Gastroesophageal sphincter (tissue), 4 donors: ENCODE measurements around the gene TRPV3. TPM values are rescaled to one million over a fixed set of nuclear protein-coding genes. Genes with fewer than 3 reads are reported as not detected.

ENCODE experiments used
- ATAC-seq: fragments of 150-250 bp; one replicate; pipeline ENCODE4 v1.9.1; 2016; ENCODE audit warnings: mild to moderate bottlenecking, moderate library complexity
- H3K27ac ChIP-seq, 4 donors: fragments of 200-600 bp; sonication (generic) in 3 of 4; 1 replicate in 3 of 4; 2 replicates in 1 of 4; pipeline ENCODE4 v1.5.1; 2016 to 2019
- H3K27me3 ChIP-seq: fragments of 200-600 bp; sonication (generic); one replicate; pipeline ENCODE4 v1.5.1; 2019
- H3K36me3 ChIP-seq, 2 donors: fragments of 200-600 bp; sonication (generic); one replicate each; pipeline ENCODE4 v1.5.1; 2019; ENCODE audit warnings: control low read depth in 1 of 2
- H3K4me1 ChIP-seq, 3 donors: fragments of 200-600 bp; sonication (generic); 1 replicate in 2 of 3; 2 replicates in 1 of 3; pipeline ENCODE4 v1.5.1; 2016 to 2019; ENCODE audit warnings: control low read depth in 2 of 3
- H3K4me3 ChIP-seq, 2 donors: fragments of 200-600 bp; sonication (generic); one replicate each; pipeline ENCODE4 v1.5.1; 2019; ENCODE audit warnings: mild to moderate bottlenecking in 1 of 2, moderate library complexity in 1 of 2
- H3K9me3 ChIP-seq, 3 donors: fragments of 200-600 bp; sonication (generic); one replicate each; pipeline ENCODE4 v1.5.1; 2017 to 2019; ENCODE audit warnings: control low read depth in 2 of 3
- CTCF ChIP-seq, 4 experiments: fragments of 200-600 bp in 2 of 4; fragments of 450-650 bp in 2 of 4; sonication (generic) in 1 of 4; IDR thresholded peaks; one replicate each; pipeline ENCODE4 v1.5.1; 2017 to 2019; ENCODE audit warnings: antibody characterized with exemption in 4 of 4, mild to moderate bottlenecking in 2 of 4, moderate library complexity in 2 of 4
- EP300 ChIP-seq: sonication (generic); formaldehyde crosslinking; IDR thresholded peaks from one replicate; pipeline ENCODE4 v1.6.1; 2017; ENCODE audit warnings: antibody characterized with exemption, mild to moderate bottlenecking
- POLR2A ChIP-seq, 2 donors: fragments of 450-650 bp; IDR thresholded peaks; one replicate each; pipeline ENCODE4 v1.6.1; 2017; ENCODE audit warnings: antibody characterized with exemption in 2 of 2, mild to moderate bottlenecking in 2 of 2, moderate library complexity in 1 of 2
- POLR2AphosphoS5 ChIP-seq: sonication (generic); formaldehyde crosslinking; IDR thresholded peaks from one replicate; pipeline ENCODE4 v1.6.1; 2017; ENCODE audit warnings: antibody characterized with exemption
- WGBS, 2 donors: methylation state at CpG; one replicate each; pipeline ENCODE4 v1.1.5; 2018; ENCODE audit warnings: low coverage in 1 of 2; 5-methylcytosine and 5-hydroxymethylcytosine counted together
- total RNA-seq, 4 donors: library from RNA; depleted of rRNA; stranded (reverse); fragments of >200 nt; gene quantifications; one replicate each; pipeline ENCODE4 v1.1.0, GENCODE V29; 2016

The TRPV3 gene
- total RNA-seq, 4 donors from 2014 or later, result 0.31 to 0.82 (median 0.70) TPM

- Histone ChIP-seq H3K4me3 (no peak overlapping the region), H3K27me3 (peaks cover 11% of the 10 kb centered on the region), H3K9me3 (no peaks in the 10 kb centered on the region), H3K27ac (no peak overlapping the region), H3K36me3 (no peaks in the 10 kb centered on the region), H3K4me1 (no peaks in the 10 kb centered on the region)
- 24% methylated on average over 3 of the region's 3 CpGs; no CpG with 5 or more reads in 1 of the 2 donors for WGBS, 2 donors
- TF ChIP-seq POLR2A (IDR thresholded peaks at IDR 0.05) (no peak), EP300 (no peak), POLR2AphosphoS5 (no peak), CTCF (IDR thresholded peaks at IDR 0.05) (no peak)
- ATAC-seq, result no peak
Observed at GRCh38 chr17:3482852-3483251, 74.8 kb downstream of the TRPV3 start.

GRCh38 chr17:3479988-3480387 is 77.6 kb downstream of the TRPV3 start:
- Histone ChIP-seq H3K4me1 (peaks cover 0 to under 1% (median 0%) of the 10 kb centered on the region in 3 donors), H3K4me3 (no peak overlapping the region), H3K36me3 (no peaks in the 10 kb centered on the region), H3K9me3 (no peaks in the 10 kb centered on the region), H3K27ac (no peak overlapping the region), H3K27me3 (peaks cover 7% of the 10 kb centered on the region)
- 67% methylated on average over 3 of the region's 3 CpGs for WGBS, 2 donors
- no peak for ATAC-seq
- no peak for TF ChIP-seq EP300
- no peak for TF ChIP-seq POLR2A (IDR thresholded peaks at IDR 0.05)
- TF ChIP-seq POLR2AphosphoS5, result no peak
- TF ChIP-seq CTCF (IDR thresholded peaks at IDR 0.05), result no peak

- H3K4me1 ChIP-seq, result peaks cover 0 to 13% (median 0%) of the 10 kb centered on the region in 3 donors
- H3K9me3 ChIP-seq, result no peaks in the 10 kb centered on the region
- WGBS, 2 donors, result 44 to 50% methylated on average over 7 of the region's 7 CpGs
- ATAC-seq, result peak; percentile 45
- H3K36me3 ChIP-seq, result no peaks in the 10 kb centered on the region
- H3K27ac ChIP-seq, result peak within 1 kb of the TSS in 3 of 4 donors; percentile 53 to 71 (median 70)
- TF ChIP-seq POLR2A (IDR thresholded peaks at IDR 0.05) (no peak), POLR2AphosphoS5 (no peak)
- peak within 1 kb of the TSS; percentile 41 to 44 for H3K4me3 ChIP-seq
- peaks cover 7% of the 10 kb centered on the region for H3K27me3 ChIP-seq
Observed at GRCh38 chr17:3475812-3476610, 81.6 kb downstream of the TRPV3 start, which contains the start of gene ASPA. Gene ASPA (plus strand): TSS chr17:3475997. CDS start chr17:3476160, 163 bp downstream.

- peak overlapping the region in 3 of 4 donors; percentile 53 to 70 (median 57) for H3K27ac ChIP-seq
- ATAC-seq, result peak; percentile 62
- TF ChIP-seq POLR2AphosphoS5, result no peak
- TF ChIP-seq EP300, result no peak
- no peak for TF ChIP-seq CTCF (IDR thresholded peaks at IDR 0.05)
- H3K4me1 ChIP-seq, result peaks cover 0 to 13% (median 0%) of the 10 kb centered on the region in 3 donors
- H3K36me3 ChIP-seq, result no peaks in the 10 kb centered on the region
- H3K9me3 ChIP-seq, result no peaks in the 10 kb centered on the region
- H3K4me3 ChIP-seq, result peak overlapping the region in 1 of 2 donors; percentile 41
- 32 to 61% methylated on average over 3 to 4 of the region's 4 CpGs for WGBS, 2 donors
- H3K27me3 ChIP-seq, result peaks cover 6% of the 10 kb centered on the region
Observed at GRCh38 chr17:3475251-3475685, 82.3 kb downstream of the TRPV3 start.

GRCh38 chr17:3474212-3474611 is 83.4 kb downstream of the TRPV3 start:
- 21 to 34% methylated on average over 3 of the region's 3 CpGs for WGBS, 2 donors
- Histone ChIP-seq H3K4me1 (peaks cover 0 to 13% (median 0%) of the 10 kb centered on the region in 3 donors), H3K27me3 (no peaks in the 10 kb centered on the region), H3K36me3 (no peaks in the 10 kb centered on the region), H3K4me3 (no peak overlapping the region), H3K27ac (peak overlapping the region in 2 of 4 donors; percentile 53 to 70), H3K9me3 (no peaks in the 10 kb centered on the region)
- ATAC-seq, result no peak
- TF ChIP-seq EP300, result no peak
- no peak for TF ChIP-seq POLR2AphosphoS5
- no peak for TF ChIP-seq POLR2A (IDR thresholded peaks at IDR 0.05)
- TF ChIP-seq CTCF (IDR thresholded peaks at IDR 0.05), result no peak
